ENCODE data around the gene TNPO1. TPM values are rescaled to one million over a fixed set of nuclear protein-coding genes. Genes with fewer than 3 reads are reported as not detected.

Gene TNPO1
- total RNA-seq, 1 donor from 2014 or later, result 212 TPM

Other genes starting within 250 kb of the TNPO1 start
- gene FCHO2, start 139.4 kb downstream of the TNPO1 start, total RNA-seq, result 25.9 and 32.9 TPM in 2 replicates